Activated effector memory CD4-positive, alpha-beta T cell treated with Interleukin-2 at 50 U/mL for 16 hours (primary cell): Measurements from ENCODE around the gene CLDN4.
"Not testable (repeated sequence)": the region's sequence is repeated elsewhere in the genome, so short reads cannot be mapped to it uniquely, and the experiment has no call there.

Source experiments
- DNase-seq: peaks from one replicate; pipeline ENCODE4 v3.0.0-alpha.2; 2020

CLDN4 gene, protein sequence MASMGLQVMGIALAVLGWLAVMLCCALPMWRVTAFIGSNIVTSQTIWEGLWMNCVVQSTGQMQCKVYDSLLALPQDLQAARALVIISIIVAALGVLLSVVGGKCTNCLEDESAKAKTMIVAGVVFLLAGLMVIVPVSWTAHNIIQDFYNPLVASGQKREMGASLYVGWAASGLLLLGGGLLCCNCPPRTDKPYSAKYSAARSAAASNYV

DNA sequence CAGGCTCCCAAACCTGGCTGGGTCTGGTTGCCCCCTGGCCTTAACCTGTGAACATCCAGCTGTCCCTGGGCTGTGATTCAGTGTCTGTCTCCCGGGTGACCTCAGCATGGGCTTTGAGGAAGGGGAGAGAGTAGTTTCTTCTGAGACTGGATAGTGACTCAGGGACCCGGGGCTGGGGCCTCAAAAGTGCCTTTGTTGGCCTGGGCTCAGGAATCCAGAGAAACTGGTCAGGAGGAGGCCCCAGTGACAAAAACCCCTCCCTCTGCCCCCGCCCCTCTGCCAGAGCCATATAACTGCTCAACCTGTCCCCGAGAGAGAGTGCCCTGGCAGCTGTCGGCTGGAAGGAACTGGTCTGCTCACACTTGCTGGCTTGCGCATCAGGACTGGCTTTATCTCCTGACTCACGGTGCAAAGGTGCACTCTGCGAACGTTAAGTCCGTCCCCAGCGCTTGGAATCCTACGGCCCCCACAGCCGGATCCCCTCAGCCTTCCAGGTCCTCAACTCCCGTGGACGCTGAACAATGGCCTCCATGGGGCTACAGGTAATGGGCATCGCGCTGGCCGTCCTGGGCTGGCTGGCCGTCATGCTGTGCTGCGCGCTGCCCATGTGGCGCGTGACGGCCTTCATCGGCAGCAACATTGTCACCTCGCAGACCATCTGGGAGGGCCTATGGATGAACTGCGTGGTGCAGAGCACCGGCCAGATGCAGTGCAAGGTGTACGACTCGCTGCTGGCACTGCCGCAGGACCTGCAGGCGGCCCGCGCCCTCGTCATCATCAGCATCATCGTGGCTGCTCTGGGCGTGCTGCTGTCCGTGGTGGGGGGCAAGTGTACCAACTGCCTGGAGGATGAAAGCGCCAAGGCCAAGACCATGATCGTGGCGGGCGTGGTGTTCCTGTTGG, at the start of gene CLDN4:
Gene CLDN4 (plus strand): TSS at position 316 of the 903 bp plus-strand sequence. CDS start 206 bp downstream, at position 522.
- no peak for DNase-seq

- no peak for DNase-seq
Observed at GRCh38 chr7:73786588-73786987, 44.2 kb upstream of the CLDN4 start.

DNA sequence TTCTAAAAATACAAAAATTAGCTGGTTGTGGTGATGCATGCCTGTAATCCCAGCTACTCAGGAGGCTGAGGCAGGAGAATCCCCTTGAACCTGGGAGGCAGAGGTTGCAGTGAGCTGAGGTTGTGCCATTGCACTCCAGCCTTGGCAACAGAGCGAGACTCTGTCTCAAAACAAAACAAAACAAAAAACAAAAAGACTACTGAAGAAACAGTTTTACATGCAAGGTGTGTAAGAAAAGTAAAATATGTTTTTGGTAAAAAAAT, 43.1 kb upstream of the CLDN4 start:
- not testable (repeated sequence) for DNase-seq

DNA sequence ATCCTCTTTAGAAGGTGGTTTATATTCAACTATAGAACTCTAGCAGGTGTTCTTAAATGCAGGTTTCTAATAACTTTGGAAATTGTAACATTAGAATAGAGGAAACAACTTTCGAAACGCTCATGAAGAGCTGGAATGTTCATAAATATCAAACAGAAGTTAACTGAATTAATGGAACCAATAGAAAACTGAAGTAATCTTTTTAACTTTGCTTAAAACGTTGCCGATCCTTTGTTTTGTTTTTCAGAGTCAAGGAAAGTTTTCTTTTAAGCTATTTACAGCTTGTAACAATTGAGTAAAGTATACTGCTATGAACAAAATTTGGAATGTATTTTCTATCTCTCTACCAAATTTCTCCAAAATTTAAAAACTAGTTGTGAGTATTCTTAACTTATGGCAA, 41.7 kb upstream of the CLDN4 start:
- DNase-seq = no peak

- DNase-seq = not testable (repeated sequence)
Observed at GRCh38 chr7:73791170-73791690, 39.6 kb upstream of the CLDN4 start.

DNA sequence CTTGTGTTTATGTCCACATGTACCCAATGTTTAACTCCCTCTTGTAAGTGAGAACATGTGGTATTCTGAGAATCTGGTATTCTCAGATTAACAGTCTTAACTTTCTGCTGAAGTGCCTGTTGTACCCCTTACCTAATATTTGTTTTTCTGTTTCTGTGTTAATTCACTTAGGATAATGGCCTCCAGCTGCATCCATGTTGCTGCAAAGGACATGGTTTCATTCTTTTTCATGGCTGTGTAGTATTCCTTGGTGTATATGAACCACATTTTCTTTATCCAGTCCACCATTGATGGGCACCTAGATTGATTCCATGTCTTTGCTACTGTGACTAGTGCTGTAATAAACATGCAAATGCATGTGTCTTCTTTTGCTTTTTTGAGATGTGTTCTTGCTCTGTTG, 35.6 kb upstream of the CLDN4 start:
- not testable (repeated sequence) for DNase-seq

DNA sequence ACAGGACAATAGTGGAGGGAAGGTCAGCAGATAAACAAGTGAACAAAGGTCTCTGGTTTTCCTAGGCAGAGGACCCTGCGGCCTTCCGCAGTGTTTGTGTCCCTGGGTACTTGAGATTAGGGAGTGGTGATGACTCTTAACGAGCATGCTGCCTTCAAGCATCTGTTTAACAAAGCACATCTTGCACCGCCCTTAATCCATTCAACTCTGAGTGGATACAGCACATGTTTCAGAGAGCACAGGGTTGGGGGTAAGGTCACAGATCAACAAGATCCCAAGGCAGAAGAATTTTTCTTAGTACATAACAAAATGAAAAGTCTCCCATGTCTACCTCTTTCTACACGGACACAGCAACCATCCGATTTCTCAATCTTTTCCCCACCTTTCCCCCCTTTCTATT, 34.1 kb upstream of the CLDN4 start:
- DNase-seq = not testable (repeated sequence)

DNA sequence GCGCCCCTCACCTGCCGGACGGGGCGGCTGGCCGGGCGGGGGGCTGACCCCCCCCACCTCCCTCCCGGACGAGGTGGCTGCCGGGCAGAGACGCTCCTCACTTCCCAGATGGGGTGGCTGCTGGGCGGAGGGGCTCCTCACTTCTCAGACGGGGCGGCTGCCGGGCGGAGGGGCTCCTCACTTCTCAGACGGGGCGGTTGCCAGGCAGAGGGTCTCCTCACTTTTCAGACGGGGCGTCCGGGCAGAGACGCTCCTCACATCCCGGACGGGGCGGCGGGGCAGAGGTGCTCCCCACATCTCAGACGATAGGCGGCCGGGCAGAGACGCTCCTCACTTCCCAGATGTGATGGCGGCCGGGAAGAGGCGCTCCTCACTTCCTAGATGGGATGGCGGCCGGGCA, 33.6 kb upstream of the CLDN4 start:
- not testable (repeated sequence) for DNase-seq

- no peak for DNase-seq
Observed at GRCh38 chr7:73799282-73800141, 31.3 kb upstream of the CLDN4 start.

GRCh38 chr7:73801577-73801976, 29.2 kb upstream of the CLDN4 start:
- DNase-seq = no peak

DNA sequence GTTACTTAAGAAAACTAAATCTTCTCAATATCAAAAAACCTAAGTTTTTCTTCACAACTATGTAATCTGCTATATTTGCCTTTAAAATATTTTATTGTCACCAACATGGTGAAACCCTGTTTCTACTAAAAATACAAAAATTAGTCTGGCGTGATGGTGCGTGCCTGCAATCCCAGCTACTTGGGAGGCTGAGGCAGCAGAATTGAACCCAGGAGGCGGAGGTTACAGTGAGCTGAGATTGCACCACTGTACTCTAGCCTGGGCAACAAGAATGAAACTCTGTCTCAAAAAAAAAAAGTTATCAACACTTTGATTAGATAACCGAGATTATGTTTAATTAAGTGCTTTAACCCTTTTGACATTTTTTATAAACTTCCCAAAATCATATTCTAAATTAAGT, 28.3 kb upstream of the CLDN4 start:
- DNase-seq = no peak

GRCh38 chr7:73809467-73809951, 21.3 kb upstream of the CLDN4 start:
- DNase-seq = no peak

GRCh38 chr7:73810998-73811360, 19.8 kb upstream of the CLDN4 start:
- no peak for DNase-seq

GRCh38 chr7:73811760-73812168, 19.0 kb upstream of the CLDN4 start:
- peak; percentile 20 for DNase-seq

GRCh38 chr7:73812996-73813395, 17.8 kb upstream of the CLDN4 start:
- no peak for DNase-seq

DNA sequence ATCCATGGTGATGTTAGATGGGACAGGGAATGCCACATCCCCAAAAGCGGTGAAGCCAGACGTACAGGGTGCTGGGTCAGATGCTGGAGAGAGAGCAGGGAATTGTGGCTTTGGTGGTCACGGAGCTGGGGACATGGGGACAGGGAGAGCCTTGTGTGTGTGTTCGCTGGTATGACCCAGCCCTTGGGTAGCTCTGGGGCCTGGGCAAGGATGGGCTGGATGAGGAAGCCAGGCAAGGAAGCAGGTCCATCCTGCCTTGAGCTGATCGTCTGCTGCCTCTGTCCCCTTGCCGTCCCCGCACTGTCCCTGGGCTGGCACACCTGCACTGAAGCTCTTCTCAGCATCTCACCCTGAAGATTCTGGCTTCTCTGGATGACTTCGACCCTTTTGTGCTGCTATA, 15.4 kb upstream of the CLDN4 start:
- no peak for DNase-seq

- no peak for DNase-seq
Observed at GRCh38 chr7:73817121-73817520, 13.7 kb upstream of the CLDN4 start.

DNA sequence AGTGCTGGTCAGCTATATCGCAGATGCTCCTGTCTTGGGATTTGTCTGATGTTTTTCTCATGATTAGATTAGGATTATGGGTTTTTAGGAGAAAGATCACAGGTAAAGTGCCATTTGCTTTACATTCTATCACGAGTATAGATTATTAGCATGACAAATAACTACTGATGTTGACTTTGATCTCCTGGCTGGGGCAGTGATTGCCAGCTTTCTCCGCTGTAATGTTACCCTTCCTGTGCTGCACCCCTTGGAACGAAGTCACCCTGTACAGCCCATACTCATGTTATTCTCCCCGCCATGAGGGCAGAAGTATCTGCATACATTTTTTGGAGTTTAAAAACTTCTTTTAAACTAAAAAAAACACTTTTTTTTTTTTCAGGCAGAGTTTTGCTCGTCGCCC, 10.8 kb upstream of the CLDN4 start:
- DNase-seq = no peak

GRCh38 chr7:73821597-73822285, 9.1 kb upstream of the CLDN4 start:
- DNase-seq = not testable (repeated sequence)

- no peak for DNase-seq
Observed at GRCh38 chr7:73822319-73823173, 8.2 kb upstream of the CLDN4 start.

- DNase-seq = no peak
Observed at GRCh38 chr7:73823257-73823656, 7.5 kb upstream of the CLDN4 start.
